GM18499 (cell line): ENCODE data around the gene MED13L.

ENCODE experiments used
- ATAC-seq: cut with Tn5 transposase; IDR thresholded peaks from one replicate; pipeline ENCODE4 v1.9.1; 2021; ENCODE audit warnings: moderate number of reproducible peaks; ENCODE audit not compliant: insufficient read depth, unreplicated experiment

The MED13L gene

GRCh38 chr12:116280595-116281290 is 3.2 kb upstream of the MED13L start:
- no peak for ATAC-seq

DNA sequence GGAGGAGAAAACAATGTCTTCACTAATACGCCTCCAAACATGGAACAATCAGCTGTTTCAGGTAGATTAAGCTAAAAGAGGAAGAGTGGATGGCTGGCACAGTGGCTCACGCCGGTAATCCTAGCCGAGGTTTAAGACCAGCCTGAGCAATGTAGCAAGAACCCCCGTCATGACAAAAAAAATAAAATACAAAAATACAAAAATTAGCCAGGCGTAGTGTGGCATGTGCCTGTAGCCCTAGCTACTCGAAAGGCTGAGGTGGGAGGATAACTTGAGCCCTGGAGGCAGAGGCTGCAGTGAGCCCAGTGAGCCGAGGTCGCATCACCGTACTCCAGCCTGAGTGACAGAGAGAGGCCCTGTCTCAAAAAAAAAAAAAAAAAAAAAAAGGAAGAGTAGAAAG is 1.2 kb upstream of the MED13L start:
- no peak for ATAC-seq

GRCh38 chr12:116278279-116278626 is 760 bp upstream of the MED13L start:
- ATAC-seq = no peak

- no peak for ATAC-seq
These were observed 634 bp downstream of the MED13L start for GRCh38 chr12:116276652-116277466.

GRCh38 chr12:116274551-116275375 is 2.7 kb downstream of the MED13L start:
- no peak for ATAC-seq

DNA sequence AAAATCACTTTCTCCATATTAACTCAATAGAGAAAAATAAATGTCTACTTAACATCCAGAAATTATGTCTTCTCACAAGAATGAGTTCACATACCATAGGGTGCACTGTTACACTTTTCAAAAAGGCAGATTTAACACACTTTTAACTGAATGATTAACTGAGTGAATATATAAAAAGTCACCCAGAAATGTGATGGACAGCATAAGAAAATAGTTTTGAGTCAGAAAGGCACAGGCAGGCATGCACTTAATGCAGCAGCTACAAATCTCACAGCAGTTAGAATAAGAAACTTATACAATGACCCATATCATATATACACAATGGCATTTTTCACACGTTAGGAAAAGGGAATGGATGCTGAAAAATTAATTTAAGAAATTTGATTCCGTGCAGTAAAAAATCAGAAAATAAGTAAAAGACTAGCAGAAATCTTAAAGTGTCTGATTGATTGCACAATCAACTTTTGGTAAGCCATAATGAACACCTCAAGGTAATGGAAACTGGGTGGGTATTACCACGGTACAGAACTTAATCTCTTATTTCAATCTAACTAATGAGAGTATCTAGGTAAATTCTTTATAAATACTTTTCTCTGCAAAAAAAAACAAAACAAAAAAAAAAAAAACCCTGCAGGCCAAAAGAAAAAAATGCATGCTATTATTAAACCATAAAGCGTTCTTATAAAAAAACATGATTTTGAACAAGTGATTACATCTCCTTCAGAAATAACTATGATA is 3.5 kb downstream of the MED13L start:
- ATAC-seq = no peak

DNA sequence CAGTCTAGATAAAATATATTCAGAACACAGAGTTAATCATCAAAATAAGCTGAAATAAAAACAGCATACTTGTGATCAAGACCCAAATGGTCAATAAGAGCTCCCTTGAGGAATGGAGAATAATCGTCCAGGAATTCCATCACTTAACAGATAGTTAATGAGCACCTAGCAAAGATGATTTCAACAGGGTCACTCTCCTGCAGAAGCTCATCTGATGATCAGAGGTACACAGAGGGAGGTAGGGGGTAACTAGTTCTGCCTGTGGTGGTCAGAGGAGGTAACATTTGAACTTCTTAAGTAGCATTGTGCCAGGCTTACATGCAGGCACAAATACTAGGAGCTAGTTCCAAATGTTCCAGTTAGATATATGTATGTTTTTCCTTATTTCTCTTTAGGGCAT is 9.5 kb downstream of the MED13L start:
- ATAC-seq = no peak

DNA sequence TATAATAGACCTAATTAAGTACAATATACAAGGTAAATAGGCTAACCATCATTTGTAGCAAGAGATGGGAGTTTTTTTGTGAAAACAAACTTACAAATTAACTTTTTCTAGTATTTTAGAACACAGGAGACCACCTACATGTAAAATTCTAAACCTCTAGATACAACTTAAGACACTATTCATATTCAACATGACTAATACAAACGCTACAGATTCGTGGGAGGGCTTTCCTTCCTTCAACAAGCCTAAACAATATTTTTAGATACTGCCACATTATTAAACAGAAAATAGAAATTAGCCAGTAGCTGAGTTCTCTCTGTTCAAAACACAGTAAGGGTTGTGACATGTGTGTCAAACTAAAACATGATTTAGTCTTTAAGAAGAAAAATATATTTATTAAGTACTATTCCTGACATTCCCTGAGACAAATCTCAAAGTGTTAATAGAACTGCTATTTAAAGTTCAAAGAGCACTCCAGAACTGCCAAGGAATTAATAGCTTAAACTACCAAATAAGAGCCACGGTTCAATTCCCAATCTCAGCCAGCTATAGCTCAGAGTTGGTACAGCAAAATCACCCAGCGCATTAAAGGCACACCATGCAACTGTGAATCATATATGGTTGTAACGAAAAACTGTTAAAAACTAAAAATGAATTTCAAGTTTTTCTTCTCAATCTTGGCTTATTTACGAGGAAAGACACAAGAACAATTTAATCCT is 10.7 kb downstream of the MED13L start:
- ATAC-seq = no peak

GRCh38 chr12:116266168-116266601 is 11.3 kb downstream of the MED13L start:
- no peak for ATAC-seq

DNA sequence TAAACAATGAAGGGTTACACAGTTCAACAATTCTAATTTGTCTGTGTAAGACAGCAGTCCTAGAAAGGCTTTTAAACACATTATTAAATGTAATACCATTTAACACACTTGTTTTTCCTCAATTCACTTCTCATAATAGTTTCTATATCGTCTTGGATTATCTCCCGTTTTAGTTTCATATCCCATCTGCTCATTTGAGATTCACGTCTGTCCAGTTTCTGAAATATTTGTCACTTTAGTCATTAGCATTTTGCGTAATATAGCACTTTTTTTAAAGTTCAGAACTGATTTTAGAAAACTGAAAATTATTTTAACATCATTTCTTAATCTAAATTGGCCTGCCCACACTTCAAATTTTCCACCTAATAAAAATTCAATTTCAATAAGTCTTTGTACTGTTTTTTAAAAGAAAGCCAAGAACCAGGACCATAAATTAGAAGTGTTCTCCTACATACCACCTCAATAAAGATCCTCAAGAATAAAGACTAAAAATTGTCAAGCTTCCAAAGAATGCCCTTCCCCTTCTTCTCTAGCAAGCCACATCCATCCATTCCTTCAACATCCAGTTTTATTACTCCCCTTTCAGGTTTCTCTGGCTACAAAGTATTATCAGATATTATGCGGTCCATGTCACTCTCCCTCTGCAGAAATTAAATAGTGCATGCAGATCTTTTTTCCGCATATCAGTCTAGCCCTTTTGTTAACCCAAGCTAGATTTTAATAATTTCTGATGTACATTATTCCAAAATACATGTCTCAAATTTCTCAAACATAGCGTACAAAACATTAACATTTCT is 11.9 kb downstream of the MED13L start:
- no peak for ATAC-seq

GRCh38 chr12:116264525-116265070 is 12.9 kb downstream of the MED13L start:
- ATAC-seq = no peak

DNA sequence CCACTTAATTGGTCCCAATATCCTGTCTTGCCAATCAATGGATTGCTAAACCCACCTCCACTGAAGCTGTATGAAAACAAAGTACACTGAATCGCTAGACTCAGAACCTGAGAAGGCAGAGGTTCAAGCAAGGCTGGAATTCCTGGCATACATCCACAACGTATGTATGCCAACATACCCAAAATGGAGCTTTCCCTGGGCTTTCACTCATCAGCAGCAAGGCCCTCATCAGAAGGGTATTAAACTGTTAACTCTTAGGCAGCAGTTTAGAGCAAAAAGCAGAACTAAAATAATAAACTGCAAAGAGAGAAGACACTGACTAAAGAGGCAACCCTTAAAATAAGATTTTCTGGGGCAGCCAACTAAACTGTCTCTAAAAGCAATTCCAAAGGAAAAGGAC is 13.6 kb downstream of the MED13L start:
- ATAC-seq = no peak

- ATAC-seq = no peak
These were observed 14.1 kb downstream of the MED13L start for GRCh38 chr12:116263431-116263830.

- ATAC-seq = no peak
These were observed 14.8 kb downstream of the MED13L start for GRCh38 chr12:116262741-116263140.

DNA sequence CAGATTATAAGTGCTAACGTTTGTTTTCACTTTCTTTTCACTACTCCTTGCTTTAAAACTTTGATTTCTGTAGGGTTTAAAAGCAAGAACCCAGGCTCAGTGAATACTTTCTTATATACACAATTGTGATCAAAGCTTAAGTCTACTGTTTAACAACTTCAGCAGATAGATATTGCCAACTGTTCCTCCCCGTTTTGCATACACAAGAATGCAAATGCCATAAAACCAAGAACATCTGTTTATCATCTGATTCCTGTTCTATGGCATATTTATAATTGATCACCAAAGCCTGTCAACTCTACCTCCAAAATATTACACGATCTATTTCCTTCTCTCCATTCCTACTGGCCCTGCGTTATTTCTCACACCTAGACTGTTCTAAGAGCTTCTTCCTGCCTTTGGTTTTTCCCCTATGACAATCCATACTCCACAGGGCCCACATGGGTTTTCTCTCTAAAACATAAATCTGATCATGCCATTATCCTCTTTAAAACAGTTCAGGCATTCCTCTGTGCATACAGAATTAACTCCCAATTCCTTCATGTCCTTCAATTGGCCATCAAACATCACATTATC is 15.9 kb downstream of the MED13L start:
- no peak for ATAC-seq

GRCh38 chr12:116259800-116260577 is 17.5 kb downstream of the MED13L start:
- ATAC-seq = no peak

GRCh38 chr12:116257826-116258225 is 19.7 kb downstream of the MED13L start:
- ATAC-seq = no peak

DNA sequence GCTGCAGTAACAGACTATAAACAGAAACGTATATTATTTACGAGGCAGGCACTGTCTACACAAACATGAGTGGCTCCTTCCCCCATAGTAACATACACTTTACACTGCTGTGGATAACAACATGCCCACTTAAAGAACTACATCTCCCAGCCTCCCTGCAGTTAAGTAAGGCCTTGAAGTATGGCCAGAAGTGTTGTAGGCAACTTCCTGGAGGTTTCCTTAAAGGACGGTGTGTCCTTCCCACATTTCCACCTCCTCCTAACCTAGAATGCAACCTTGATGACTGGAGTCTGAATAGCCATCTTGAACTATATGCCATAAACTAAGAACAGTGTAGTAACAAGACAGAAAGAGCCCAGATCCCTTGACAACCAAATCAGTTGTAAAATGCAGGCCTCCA is 20.3 kb downstream of the MED13L start:
- ATAC-seq = no peak
